K562 (cell line): ENCODE data around the gene PSMA5. TPM values are rescaled to one million over a fixed set of nuclear protein-coding genes. Genes with fewer than 3 reads are reported as not detected.

Source experiments
- CCAR2 ChIP-seq: fragments of 200-400 bp; formaldehyde crosslinking; IDR thresholded peaks from 2 replicates; pipeline ENCODE4 v1.6.1; 2017; ENCODE audit warnings: mild to moderate bottlenecking, low read depth, low read length
- CREM ChIP-seq: IDR thresholded peaks from 2 replicates; pipeline ENCODE4 v1.6.1; 2014; ENCODE audit warnings: antibody characterized with exemption, low read depth
- CTBP1 ChIP-seq: fragments of 450-650 bp; IDR thresholded peaks from 2 replicates; pipeline ENCODE4 v1.6.1; 2016; ENCODE audit warnings: borderline replicate concordance
- GATAD2B ChIP-seq: fragments of 450-650 bp; IDR thresholded peaks from 2 replicates; pipeline ENCODE4 v1.6.1; 2017; ENCODE audit warnings: mild to moderate bottlenecking, borderline replicate concordance
- HNRNPH1 ChIP-seq: fragments of 200-400 bp; formaldehyde crosslinking; optimal IDR thresholded peaks from 2 replicates; pipeline ENCODE3; 2017; ENCODE audit warnings: low read depth, mild to moderate bottlenecking, low read length, moderate library complexity
- KAT7 ChIP-seq: sonication (generic); formaldehyde crosslinking; IDR thresholded peaks from 2 replicates; pipeline ENCODE4 v1.8.0; 2022; ENCODE audit warnings: missing genetic modification reagents, mild to moderate bottlenecking, borderline replicate concordance
- PCBP2 ChIP-seq: fragments of 200-400 bp; formaldehyde crosslinking; IDR thresholded peaks from 2 replicates; pipeline ENCODE4 v1.6.1; 2018; ENCODE audit warnings: low read length, low read depth, mild to moderate bottlenecking, moderate library complexity; ENCODE audit not compliant: poor library complexity, severe bottlenecking
- POLR2H ChIP-seq: IDR thresholded peaks from 2 replicates; pipeline ENCODE4 v1.6.1; 2016; ENCODE audit warnings: missing genetic modification characterization, low read depth, mild to moderate bottlenecking, control low read depth, missing compliant biosample characterization, moderate library complexity
- POLR3G ChIP-seq: IDR thresholded peaks from 2 replicates; pipeline ENCODE4 v1.6.1; 2011; ENCODE audit not compliant: insufficient read length, insufficient replicate concordance; ENCODE audit errors: extremely low read depth
- RBM25 ChIP-seq: fragments of 200-400 bp; formaldehyde crosslinking; IDR thresholded peaks from 2 replicates; pipeline ENCODE4 v1.6.1; 2018; ENCODE audit warnings: low read length, low read depth, moderate library complexity; ENCODE audit not compliant: severe bottlenecking
- SMAD1 ChIP-seq: fragments of 150-350 bp; IDR thresholded peaks from 2 replicates; pipeline ENCODE4 v1.6.1; 2014; ENCODE audit warnings: low read length, low read depth; ENCODE audit not compliant: partially characterized antibody
- SUPT5H ChIP-seq: fragments of 450-650 bp; IDR thresholded peaks from 2 replicates; pipeline ENCODE4 v1.6.1; 2016
- ZNF224 ChIP-seq: sonication (generic); formaldehyde crosslinking; IDR thresholded peaks from 2 replicates; pipeline ENCODE4 v1.8.0; 2022; ENCODE audit warnings: mild to moderate bottlenecking, missing genetic modification reagents
- ZNF384 ChIP-seq: IDR thresholded peaks from 2 replicates; pipeline ENCODE4 v1.6.1; 2012; ENCODE audit warnings: low read depth, low read length, improper control_type of control experiment
- ZNF518B ChIP-seq: fragments of 250-450 bp; sonication (Bioruptor Pico); IDR thresholded peaks from 2 replicates; pipeline ENCODE4 v1.5.0; 2021; ENCODE audit warnings: mild to moderate bottlenecking, moderate library complexity
- ZNF77 ChIP-seq: fragments of 250-450 bp; sonication (Bioruptor Pico); IDR thresholded peaks from 2 replicates; pipeline ENCODE4 v1.5.0; 2020
- polyA plus RNA-seq, 8 experiments: library from polyadenylated mRNA; depleted of rRNA in 4 of 8; stranded (reverse) in 5 of 8; unstranded in 3 of 8; fragments of >200 nt; fragmentation: Nextera tagmentation in 2 of 8; fragmentation: Illumina TruSeq in 1 of 8; extraction: Ambion mirVana in 2 of 8; extraction: Trizol in 1 of 8; gene quantifications; 2 replicates each; pipeline versions ENCODE4 v1.2.1 to v1.2.3, GENCODE V29; 2011 to 2014; ENCODE audit warnings: inconsistent platforms in 1 of 8, missing spikeins in 1 of 8
- total RNA-seq, 7 experiments: library from RNA; depleted of rRNA in 6 of 7; stranded (reverse); fragments of >200 nt in 6 of 7; fragmentation: Illumina TruSeq in 2 of 7; extraction: Trizol in 2 of 7; gene quantifications; 2 replicates each; pipeline versions ENCODE4 v1.2.1 to v1.2.3, GENCODE V29; 2011 to 2021; ENCODE audit warnings: low replicate concordance in 1 of 7
- TF ChIP-seq, protein P1 (sequence below): fragments of 250-450 bp; sonication (Bioruptor Pico); IDR thresholded peaks from 2 replicates; pipeline ENCODE4 v1.4.0; 2020; ENCODE audit warnings: mild to moderate bottlenecking, moderate library complexity, borderline replicate concordance
- TF ChIP-seq, protein P2 (sequence below): fragments of 450-650 bp; formaldehyde crosslinking; IDR thresholded peaks from 2 replicates; pipeline ENCODE4 v1.4.0; 2022; ENCODE audit warnings: mild to moderate bottlenecking, moderate library complexity
- TF ChIP-seq, protein P3 (sequence below): IDR thresholded peaks from 3 replicates; pipeline ENCODE4 v1.6.1; 2011; ENCODE audit warnings: borderline replicate concordance, mild to moderate bottlenecking; ENCODE audit not compliant: insufficient read length, insufficient read depth

PSMA5 gene
- total and polyA plus RNA-seq, 9 of the 15 experiments (the other 6 are each of a cell fraction or from before 2014, with no cell fraction given) = 82.6 to 542 (median 287) TPM

DNA sequence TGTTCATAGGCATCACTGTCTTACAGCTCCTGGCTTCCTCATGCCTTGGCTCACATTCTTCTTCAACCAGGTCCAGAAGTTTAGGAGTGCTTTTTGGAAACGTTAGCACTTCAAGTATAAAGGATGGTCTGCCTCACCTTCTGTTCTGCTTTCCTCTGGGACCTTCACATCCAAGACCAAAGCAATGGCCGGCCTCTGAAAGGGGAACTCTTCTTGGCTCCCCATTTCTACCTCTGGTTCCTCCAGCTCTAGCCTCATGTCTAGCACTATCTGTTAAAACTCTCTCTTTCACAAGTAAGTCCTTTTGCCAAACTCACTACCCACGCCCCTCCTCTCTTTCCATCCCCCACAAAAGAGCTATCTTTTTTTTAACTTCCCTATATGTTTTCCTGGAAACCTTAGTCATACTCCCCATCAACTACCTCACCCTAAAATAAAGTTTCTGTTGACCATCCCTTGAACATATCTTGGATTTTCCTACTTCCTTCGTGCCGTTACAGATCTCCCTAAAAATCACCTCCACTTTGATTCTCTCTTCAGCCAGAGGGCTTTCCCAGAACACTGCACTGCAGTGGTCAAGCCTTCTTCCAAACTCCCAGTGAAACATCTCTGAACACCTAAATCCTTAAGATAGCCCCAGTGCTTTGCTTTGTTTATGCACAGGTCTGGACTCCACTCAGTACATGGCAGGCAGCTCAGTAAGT, 36.5 kb downstream of the PSMA5 start (continued):
- TF ChIP-seq, protein P1, sequence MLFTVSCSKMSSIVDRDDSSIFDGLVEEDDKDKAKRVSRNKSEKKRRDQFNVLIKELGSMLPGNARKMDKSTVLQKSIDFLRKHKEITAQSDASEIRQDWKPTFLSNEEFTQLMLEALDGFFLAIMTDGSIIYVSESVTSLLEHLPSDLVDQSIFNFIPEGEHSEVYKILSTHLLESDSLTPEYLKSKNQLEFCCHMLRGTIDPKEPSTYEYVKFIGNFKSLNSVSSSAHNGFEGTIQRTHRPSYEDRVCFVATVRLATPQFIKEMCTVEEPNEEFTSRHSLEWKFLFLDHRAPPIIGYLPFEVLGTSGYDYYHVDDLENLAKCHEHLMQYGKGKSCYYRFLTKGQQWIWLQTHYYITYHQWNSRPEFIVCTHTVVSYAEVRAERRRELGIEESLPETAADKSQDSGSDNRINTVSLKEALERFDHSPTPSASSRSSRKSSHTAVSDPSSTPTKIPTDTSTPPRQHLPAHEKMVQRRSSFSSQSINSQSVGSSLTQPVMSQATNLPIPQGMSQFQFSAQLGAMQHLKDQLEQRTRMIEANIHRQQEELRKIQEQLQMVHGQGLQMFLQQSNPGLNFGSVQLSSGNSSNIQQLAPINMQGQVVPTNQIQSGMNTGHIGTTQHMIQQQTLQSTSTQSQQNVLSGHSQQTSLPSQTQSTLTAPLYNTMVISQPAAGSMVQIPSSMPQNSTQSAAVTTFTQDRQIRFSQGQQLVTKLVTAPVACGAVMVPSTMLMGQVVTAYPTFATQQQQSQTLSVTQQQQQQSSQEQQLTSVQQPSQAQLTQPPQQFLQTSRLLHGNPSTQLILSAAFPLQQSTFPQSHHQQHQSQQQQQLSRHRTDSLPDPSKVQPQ (CRISPR knock-in tag) = no peak; the same call in 1 of the 2 replicates
- no peak for TF ChIP-seq KAT7 (CRISPR knock-in tag)
- no peak for TF ChIP-seq CREM
- peak; percentile 14; the same call in 1 of the 2 replicates for TF ChIP-seq GATAD2B
- TF ChIP-seq, protein P2, sequence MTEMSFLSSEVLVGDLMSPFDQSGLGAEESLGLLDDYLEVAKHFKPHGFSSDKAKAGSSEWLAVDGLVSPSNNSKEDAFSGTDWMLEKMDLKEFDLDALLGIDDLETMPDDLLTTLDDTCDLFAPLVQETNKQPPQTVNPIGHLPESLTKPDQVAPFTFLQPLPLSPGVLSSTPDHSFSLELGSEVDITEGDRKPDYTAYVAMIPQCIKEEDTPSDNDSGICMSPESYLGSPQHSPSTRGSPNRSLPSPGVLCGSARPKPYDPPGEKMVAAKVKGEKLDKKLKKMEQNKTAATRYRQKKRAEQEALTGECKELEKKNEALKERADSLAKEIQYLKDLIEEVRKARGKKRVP (CRISPR knock-in tag) = no peak; the same call in 1 of the 2 replicates
- peak; percentile 86; the same call in 1 of the 2 replicates for TF ChIP-seq CTBP1
- TF ChIP-seq ZNF224 (CRISPR knock-in tag) = no peak
- TF ChIP-seq POLR2H = peak; percentile 71
- no peak for TF ChIP-seq CCAR2
- TF ChIP-seq SUPT5H = peak; percentile 91
- no peak for TF ChIP-seq ZNF518B
- TF ChIP-seq SMAD1 = peak; percentile 71
- no peak for TF ChIP-seq ZNF77 (CRISPR knock-in tag)
- TF ChIP-seq HNRNPH1 = no peak
- TF ChIP-seq, protein P3, sequence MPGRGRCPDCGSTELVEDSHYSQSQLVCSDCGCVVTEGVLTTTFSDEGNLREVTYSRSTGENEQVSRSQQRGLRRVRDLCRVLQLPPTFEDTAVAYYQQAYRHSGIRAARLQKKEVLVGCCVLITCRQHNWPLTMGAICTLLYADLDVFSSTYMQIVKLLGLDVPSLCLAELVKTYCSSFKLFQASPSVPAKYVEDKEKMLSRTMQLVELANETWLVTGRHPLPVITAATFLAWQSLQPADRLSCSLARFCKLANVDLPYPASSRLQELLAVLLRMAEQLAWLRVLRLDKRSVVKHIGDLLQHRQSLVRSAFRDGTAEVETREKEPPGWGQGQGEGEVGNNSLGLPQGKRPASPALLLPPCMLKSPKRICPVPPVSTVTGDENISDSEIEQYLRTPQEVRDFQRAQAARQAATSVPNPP = no peak
- no peak for TF ChIP-seq POLR3G
- no peak for TF ChIP-seq PCBP2
- TF ChIP-seq RBM25 = no peak
- peak; percentile 93 for TF ChIP-seq ZNF384
